ENCODE measurements around the gene CHORDC1.
"Not testable (repeated sequence)": the region's sequence is repeated elsewhere in the genome, so short reads cannot be mapped to it uniquely, and the experiment has no call there.

CHORDC1 gene

GRCh38 chr11:90213322-90213721, 9.5 kb downstream of the CHORDC1 start:
- DNase-seq: no peak

- DNase-seq: no peak
Measured at GRCh38 chr11:90208857-90209256, 14.0 kb downstream of the CHORDC1 start.

GRCh38 chr11:90207992-90208391, 14.9 kb downstream of the CHORDC1 start:
- DNase-seq: not testable (repeated sequence)

- peak in 2 of 5 experiments; percentile 19 to 57 for DNase-seq
Measured at GRCh38 chr11:90204832-90205646, 17.8 kb downstream of the CHORDC1 start.

GRCh38 chr11:90204407-90204806, 18.4 kb downstream of the CHORDC1 start:
- no peak for DNase-seq

- DNase-seq: no peak
Measured at GRCh38 chr11:90202342-90202741, 20.5 kb downstream of the CHORDC1 start.

- no peak for DNase-seq
Measured at GRCh38 chr11:90197377-90197776, 25.5 kb downstream of the CHORDC1 start.

- no peak for DNase-seq
Measured at GRCh38 chr11:90192869-90193582, 29.8 kb downstream of the CHORDC1 start.

- no peak for DNase-seq
Measured at GRCh38 chr11:90189011-90189410, 33.8 kb downstream of the CHORDC1 start.

- DNase-seq: no peak
Measured at GRCh38 chr11:90187839-90188238, 35.0 kb downstream of the CHORDC1 start.

GRCh38 chr11:90179923-90180322, 42.9 kb downstream of the CHORDC1 start:
- no peak for DNase-seq

GRCh38 chr11:90178751-90179150, 44.1 kb downstream of the CHORDC1 start:
- no peak for DNase-seq

GRCh38 chr11:90176069-90176468, 46.8 kb downstream of the CHORDC1 start:
- DNase-seq: no peak

GRCh38 chr11:90171359-90171758, 51.5 kb downstream of the CHORDC1 start:
- no peak for DNase-seq

- no peak for DNase-seq
Measured at GRCh38 chr11:90168571-90168970, 54.3 kb downstream of the CHORDC1 start.

- not testable (repeated sequence) for DNase-seq
Measured at GRCh38 chr11:90167704-90168103, 55.1 kb downstream of the CHORDC1 start.

- DNase-seq: not testable (repeated sequence)
Measured at GRCh38 chr11:90166982-90167573, 55.8 kb downstream of the CHORDC1 start.

Measured in T-helper 2 cell (primary cell).